ENCODE data around the gene MAMDC2.
"Not testable (repeated sequence)": the region's sequence is repeated elsewhere in the genome, so short reads cannot be mapped to it uniquely, and the experiment has no call there.

- TF ChIP-seq EZH2phosphoT487 (IDR thresholded peaks at IDR 0.05; ENCODE audit: low read length); CTCF (IDR thresholded peaks at IDR 0.05; ENCODE audit: low read length); EZH2 (optimal IDR thresholded peaks at IDR 0.05; ENCODE audit: low read depth, low read length): not testable (repeated sequence)
These were observed 202.3 kb downstream of the MAMDC2 start for GRCh38 chr9:70245952-70246351.
